NCI-H2227 treated with DMSO at 0.1 percent for 48 hours (cell line): ENCODE measurements around the gene INHBE.
A peak's percentile ranks its signal among the peaks of the same experiment; 100 is the strongest.

Source experiments
- DNase-seq: peaks from one replicate; lab custom pipeline; 2025; lab: John Stamatoyannopoulos, UW

Gene INHBE

GRCh38 chr12:57461276-57461916 lies 6.3 kb downstream of the INHBE start:
- no peak for DNase-seq

DNA sequence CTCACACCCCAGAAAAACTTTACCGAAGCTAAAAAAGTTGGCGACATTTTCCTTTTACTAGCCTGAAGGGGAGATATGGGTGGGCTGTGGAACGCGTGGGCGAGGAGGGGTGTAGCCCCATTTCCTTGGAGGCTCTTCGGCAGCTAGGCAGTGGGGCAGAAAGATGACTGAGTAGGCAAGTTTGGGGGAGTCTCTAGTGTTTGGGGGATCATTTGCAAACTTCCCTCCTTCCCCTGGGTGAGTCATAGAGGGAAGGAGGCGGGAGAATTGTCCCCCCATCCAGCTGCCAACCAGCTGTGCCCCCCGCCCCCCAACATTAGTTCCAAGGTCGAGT lies 6.8 kb downstream of the INHBE start:
- DNase-seq = no peak

- peak; percentile 60 for DNase-seq
These were observed 7.3 kb downstream of the INHBE start for GRCh38 chr12:57462251-57462911.

- no peak for DNase-seq
These were observed 7.8 kb downstream of the INHBE start for GRCh38 chr12:57462912-57463253.

GRCh38 chr12:57464569-57464968 lies 9.5 kb downstream of the INHBE start:
- no peak for DNase-seq

DNA sequence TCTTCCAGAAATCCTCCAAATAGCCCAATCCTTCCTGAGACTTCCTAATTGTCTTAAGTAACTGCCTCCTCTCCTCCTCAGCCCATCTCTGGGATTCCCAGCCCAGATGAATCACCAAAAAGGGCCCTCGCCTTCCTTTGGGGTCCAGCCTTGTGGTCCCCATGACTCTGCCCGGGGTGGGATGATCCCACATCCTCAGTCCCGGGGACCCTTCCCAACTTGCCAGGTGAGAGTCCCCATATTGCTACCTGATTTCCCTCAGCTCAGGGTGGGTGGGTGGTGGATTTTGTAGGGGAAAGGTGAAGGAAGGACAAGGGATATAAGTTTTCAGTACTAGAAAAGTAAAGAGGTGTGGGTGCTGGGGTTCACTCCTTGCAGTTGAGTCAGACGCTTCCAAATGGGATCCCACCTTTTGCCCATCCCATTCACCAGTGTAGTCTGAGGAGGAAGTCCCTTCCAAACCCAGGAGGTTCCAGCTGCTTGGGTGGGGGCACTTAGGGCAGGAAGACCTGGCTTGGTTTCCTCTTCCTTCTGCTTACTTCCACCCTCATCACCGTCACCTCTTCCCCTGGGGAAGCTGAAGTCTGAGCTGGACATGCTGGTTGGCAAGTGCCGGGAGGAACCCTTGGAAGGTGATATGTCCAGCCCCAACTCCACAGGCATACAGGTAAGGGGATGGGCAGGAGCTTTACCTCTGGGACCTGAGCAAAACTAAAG lies 10.1 kb downstream of the INHBE start:
- DNase-seq = no peak

GRCh38 chr12:57465747-57466505 lies 10.8 kb downstream of the INHBE start:
- DNase-seq = no peak

- DNase-seq = no peak
These were observed 12.2 kb downstream of the INHBE start for GRCh38 chr12:57467212-57467874.

GRCh38 chr12:57467915-57468314 lies 12.8 kb downstream of the INHBE start:
- DNase-seq = no peak

DNA sequence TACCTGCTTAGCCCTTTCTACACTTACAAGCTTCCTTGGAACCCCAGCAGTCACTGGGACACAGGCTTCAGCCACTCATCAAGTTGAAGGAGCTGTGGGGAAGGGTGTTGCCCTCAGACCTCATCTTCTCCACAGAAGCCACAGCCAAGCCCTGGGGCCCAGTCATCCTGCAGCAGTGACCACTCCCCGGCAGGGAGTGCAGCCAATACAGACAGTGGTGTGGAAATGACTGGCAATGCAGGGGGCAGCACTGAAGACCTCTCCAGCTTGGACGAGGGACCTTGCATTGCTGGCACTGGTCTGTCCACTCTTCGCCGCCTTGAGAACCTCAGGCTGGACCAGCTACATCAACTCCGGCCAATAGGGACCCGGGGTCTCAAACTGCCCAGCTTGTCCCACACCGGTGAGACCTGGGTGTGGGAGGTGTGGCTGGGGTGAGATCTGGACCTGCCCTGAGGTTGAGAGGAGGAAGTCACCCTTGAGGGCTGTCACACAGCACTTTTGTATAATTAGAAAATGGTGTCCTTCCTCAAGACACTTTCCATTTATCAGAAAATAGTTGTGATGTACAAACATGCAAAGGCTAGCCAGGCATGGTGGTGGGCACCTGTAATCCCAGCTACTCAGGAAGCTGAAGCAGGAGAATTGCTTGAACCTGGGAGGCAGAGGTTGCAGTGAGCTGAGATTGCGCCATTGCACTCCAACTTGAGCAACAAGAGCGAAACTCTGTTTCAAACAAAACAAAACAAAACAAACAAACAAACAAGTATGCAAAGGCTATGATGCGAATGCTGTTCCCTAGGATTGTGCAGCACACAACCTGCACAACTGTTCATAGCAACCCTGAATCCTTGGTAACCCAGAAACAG lies 14.4 kb downstream of the INHBE start:
- DNase-seq = no peak

DNA sequence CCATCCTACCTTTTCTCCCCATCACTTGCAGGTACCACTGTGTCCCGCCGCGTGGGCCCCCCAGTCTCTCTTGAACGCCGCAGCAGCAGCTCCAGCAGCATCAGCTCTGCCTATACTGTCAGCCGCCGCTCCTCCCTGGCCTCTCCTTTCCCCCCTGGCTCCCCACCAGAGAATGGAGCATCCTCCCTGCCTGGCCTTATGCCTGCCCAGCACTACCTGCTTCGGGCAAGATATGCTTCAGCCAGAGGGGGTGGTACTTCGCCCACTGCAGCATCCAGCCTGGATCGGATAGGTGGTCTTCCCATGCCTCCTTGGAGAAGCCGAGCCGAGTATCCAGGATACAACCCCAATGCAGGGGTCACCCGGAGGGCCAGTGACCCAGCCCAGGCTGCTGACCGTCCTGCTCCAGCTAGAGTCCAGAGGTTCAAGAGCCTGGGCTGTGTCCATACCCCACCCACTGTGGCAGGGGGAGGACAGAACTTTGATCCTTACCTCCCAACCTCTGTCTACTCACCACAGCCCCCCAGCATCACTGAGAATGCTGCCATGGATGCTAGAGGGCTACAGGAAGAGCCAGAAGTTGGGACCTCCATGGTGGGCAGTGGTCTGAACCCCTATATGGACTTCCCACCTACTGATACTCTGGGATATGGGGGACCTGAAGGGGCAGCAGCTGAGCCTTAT lies 15.3 kb downstream of the INHBE start:
- DNase-seq = no peak

DNA sequence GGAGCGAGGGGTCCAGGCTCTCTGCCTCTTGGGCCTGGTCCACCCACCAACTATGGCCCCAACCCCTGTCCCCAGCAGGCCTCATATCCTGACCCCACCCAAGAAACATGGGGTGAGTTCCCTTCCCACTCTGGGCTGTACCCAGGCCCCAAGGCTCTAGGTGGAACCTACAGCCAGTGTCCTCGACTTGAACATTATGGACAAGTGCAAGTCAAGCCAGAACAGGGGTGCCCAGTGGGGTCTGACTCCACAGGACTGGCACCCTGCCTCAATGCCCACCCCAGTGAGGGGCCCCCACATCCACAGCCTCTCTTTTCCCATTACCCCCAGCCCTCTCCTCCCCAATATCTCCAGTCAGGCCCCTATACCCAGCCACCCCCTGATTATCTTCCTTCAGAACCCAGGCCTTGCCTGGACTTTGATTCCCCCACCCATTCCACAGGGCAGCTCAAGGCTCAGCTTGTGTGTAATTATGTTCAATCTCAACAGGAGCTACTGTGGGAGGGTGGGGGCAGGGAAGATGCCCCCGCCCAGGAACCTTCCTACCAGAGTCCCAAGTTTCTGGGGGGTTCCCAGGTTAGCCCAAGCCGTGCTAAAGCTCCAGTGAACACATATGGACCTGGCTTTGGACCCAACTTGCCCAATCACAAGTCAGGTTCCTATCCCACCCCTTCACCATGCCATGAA lies 16.0 kb downstream of the INHBE start:
- DNase-seq = no peak

GRCh38 chr12:57471661-57472060 lies 16.6 kb downstream of the INHBE start:
- no peak for DNase-seq

DNA sequence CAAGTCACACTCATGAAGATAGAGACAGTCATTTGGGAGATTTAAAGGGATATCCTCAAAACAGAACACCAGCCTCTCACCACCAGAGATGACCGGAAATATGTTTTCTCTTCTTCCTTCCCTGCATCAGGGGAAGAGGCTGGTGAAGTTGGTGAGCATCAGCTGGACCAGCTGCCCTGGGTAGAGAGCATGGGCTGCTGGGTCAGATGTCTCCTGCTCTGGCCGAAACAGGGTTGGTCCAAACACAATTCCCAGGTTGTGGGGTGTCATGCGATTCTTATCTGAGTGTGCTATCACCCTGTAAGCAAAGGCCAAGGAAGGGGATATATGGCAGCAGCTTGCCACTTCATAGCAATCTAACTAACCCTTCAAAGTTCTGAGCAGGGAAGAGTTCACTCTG lies 17.3 kb downstream of the INHBE start:
- DNase-seq = no peak

DNA sequence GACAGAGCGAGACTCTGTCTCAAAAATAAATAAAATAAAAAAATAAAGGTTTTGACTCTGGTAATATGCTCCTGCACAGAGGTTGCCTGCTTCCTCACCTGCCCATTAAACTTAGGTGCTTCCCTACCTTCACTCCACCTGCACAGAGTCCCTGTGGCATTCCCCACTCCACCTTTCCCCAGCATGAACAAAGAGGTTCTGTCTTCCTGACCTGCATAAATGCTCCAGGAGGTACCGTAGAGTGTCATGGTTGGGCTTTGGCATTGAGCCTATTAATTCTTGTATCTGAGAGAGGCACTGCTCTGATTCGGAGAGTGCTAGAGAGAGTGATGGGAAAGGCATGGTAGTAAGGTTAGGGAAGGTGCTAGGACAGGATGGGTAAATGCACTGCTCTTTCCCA lies 18.3 kb downstream of the INHBE start:
- no peak for DNase-seq

DNA sequence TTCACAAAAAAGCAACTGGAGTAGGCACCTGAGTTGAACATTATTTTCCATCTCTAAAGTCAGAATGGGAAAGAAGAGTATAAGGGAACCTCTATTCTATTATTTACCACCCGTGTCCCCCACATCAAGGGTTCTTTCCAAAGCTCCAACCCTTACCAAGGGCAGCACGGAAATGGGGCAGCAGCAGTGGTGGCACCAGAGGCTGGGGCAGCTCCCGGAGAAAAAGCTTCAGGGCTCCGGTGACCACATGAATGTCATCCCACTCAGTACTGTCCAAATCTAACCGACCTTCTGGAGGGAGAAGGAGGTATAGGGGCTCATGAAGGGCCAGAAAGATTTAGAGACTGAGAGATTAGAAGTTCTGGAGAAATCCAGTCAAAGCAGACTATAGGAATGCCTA lies 18.8 kb downstream of the INHBE start:
- DNase-seq = no peak

GRCh38 chr12:57474430-57474829 lies 19.3 kb downstream of the INHBE start:
- no peak for DNase-seq

DNA sequence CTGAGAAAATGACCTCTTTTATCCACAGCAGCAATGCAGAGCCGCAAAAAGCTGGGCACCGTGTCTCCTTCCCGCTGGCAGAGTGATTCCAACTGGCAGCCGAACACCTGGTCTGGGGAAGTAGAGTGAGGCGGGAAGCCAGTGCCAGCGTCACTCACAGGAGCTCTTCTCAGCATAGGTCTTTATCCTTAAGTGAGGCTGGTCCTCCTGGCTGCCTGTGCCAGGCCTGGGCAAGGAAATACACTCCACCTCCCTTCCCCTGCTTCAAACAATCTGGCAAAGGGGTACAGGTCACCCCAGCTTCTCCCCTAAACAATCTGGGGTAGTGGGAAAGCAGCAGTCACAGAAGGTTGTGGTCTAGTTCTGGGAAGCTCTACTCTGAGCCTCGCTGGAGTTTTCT lies 19.8 kb downstream of the INHBE start:
- DNase-seq = no peak

- no peak for DNase-seq
These were observed 20.4 kb downstream of the INHBE start for GRCh38 chr12:57475271-57476161.
